ENCODE measurements around the gene SPTB.

GRCh38 chr14:64721899-64722298, 157.8 kb downstream of the SPTB start:
- TF ChIP-seq, protein P1, sequence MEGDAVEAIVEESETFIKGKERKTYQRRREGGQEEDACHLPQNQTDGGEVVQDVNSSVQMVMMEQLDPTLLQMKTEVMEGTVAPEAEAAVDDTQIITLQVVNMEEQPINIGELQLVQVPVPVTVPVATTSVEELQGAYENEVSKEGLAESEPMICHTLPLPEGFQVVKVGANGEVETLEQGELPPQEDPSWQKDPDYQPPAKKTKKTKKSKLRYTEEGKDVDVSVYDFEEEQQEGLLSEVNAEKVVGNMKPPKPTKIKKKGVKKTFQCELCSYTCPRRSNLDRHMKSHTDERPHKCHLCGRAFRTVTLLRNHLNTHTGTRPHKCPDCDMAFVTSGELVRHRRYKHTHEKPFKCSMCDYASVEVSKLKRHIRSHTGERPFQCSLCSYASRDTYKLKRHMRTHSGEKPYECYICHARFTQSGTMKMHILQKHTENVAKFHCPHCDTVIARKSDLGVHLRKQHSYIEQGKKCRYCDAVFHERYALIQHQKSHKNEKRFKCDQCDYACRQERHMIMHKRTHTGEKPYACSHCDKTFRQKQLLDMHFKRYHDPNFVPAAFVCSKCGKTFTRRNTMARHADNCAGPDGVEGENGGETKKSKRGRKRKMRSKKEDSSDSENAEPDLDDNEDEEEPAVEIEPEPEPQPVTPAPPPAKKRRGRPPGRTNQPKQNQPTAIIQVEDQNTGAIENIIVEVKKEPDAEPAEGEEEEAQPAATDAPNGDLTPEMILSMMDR (conservative IDR thresholded peaks at IDR 0.05; ENCODE audit: low read depth, low read length) = no peak
- TF ChIP-seq EZH2 (IDR thresholded peaks at IDR 0.05; ENCODE audit: borderline replicate concordance, low read depth, low read length, poor library complexity, severe bottlenecking) = no peak
